K562 (cell line): ENCODE results near the gene AP1B1. TPM values are rescaled to one million over a fixed set of nuclear protein-coding genes. Genes with fewer than 3 reads are reported as not detected.

ENCODE experiments used
- ATF1 ChIP-seq, 2 experiments: fragments of 450-650 bp in 1 of 2; IDR thresholded peaks; 2 replicates each; pipeline ENCODE4 v1.6.1; 2016; ENCODE audit warnings: missing compliant biosample characterization in 1 of 2, missing genetic modification characterization in 1 of 2
- BCL6 ChIP-seq: fragments of 250-450 bp; sonication (Bioruptor Pico); IDR thresholded peaks from 2 replicates; pipeline ENCODE4 v1.4.0; 2020
- HMGN3 ChIP-seq: IDR thresholded peaks from 2 replicates; pipeline ENCODE4 v1.6.1; 2011; ENCODE audit warnings: borderline replicate concordance, low read depth, mild to moderate bottlenecking, mixed read lengths, low read length; ENCODE audit not compliant: insufficient read length; ENCODE audit errors: extremely low read depth
- MTA2 ChIP-seq: fragments of 450-650 bp; IDR thresholded peaks from 2 replicates; pipeline ENCODE4 v1.6.1; 2016; ENCODE audit warnings: low read depth
- MTA3 ChIP-seq: fragments of 450-650 bp; formaldehyde crosslinking; IDR thresholded peaks from 2 replicates; pipeline ENCODE4 v1.6.1; 2017; ENCODE audit warnings: mild to moderate bottlenecking, borderline replicate concordance
- PCBP1 ChIP-seq: fragments of 200-400 bp; formaldehyde crosslinking; IDR thresholded peaks from 2 replicates; pipeline ENCODE4 v1.6.1; 2018; ENCODE audit warnings: mild to moderate bottlenecking, low read depth, low read length; ENCODE audit not compliant: poor library complexity, severe bottlenecking
- PHF8 ChIP-seq: fragments of 200-600 bp; sonication (generic); IDR thresholded peaks from 2 replicates; pipeline ENCODE4 v1.6.1; 2012; ENCODE audit warnings: mixed run types, mild to moderate bottlenecking, inconsistent platforms, low read length, moderate library complexity, borderline replicate concordance
- POLR3G ChIP-seq: IDR thresholded peaks from 2 replicates; pipeline ENCODE4 v1.6.1; 2011; ENCODE audit not compliant: insufficient read length, insufficient replicate concordance; ENCODE audit errors: extremely low read depth
- SAP30 ChIP-seq: fragments of 200-600 bp; sonication (generic); IDR thresholded peaks from 2 replicates; pipeline ENCODE4 v1.6.1; 2012; ENCODE audit warnings: borderline replicate concordance, low read depth, mild to moderate bottlenecking, moderate library complexity, low read length, control low read depth, inconsistent platforms; ENCODE audit not compliant: insufficient read depth, poor library complexity, severe bottlenecking
- SMC3 ChIP-seq: conservative IDR thresholded peaks from 2 replicates; pipeline ENCODE4 v1.6.1; 2011; ENCODE audit warnings: low read depth, low read length, improper control_type of control experiment; ENCODE audit not compliant: insufficient read depth
- ZFX ChIP-seq: sonication (generic); formaldehyde crosslinking; IDR thresholded peaks from 2 replicates; pipeline ENCODE4 v1.8.0; 2022; ENCODE audit warnings: mild to moderate bottlenecking, missing genetic modification reagents, moderate library complexity
- ZNF395 ChIP-seq: fragments of 200-800 bp; sonication (Bioruptor generic); IDR thresholded peaks from 2 replicates; pipeline ENCODE4 v1.6.1; 2017; ENCODE audit warnings: missing genetic modification characterization, missing compliant biosample characterization
- ZNF717 ChIP-seq: fragments of 250-450 bp; sonication (Bioruptor Pico); IDR thresholded peaks from 2 replicates; pipeline ENCODE4 v1.5.0; 2021
- polyA plus RNA-seq, 8 experiments: library from polyadenylated mRNA; depleted of rRNA in 4 of 8; stranded (reverse) in 5 of 8; unstranded in 3 of 8; fragments of >200 nt; fragmentation: Nextera tagmentation in 2 of 8; fragmentation: Illumina TruSeq in 1 of 8; extraction: Ambion mirVana in 2 of 8; extraction: Trizol in 1 of 8; gene quantifications; 2 replicates each; pipeline versions ENCODE4 v1.2.1 to v1.2.3, GENCODE V29; 2011 to 2014; ENCODE audit warnings: inconsistent platforms in 1 of 8, missing spikeins in 1 of 8
- total RNA-seq, 7 experiments: library from RNA; depleted of rRNA in 6 of 7; stranded (reverse); fragments of >200 nt in 6 of 7; fragmentation: Illumina TruSeq in 2 of 7; extraction: Trizol in 2 of 7; gene quantifications; 2 replicates each; pipeline versions ENCODE4 v1.2.1 to v1.2.3, GENCODE V29; 2011 to 2021; ENCODE audit warnings: low replicate concordance in 1 of 7
- TF ChIP-seq, protein P1 (sequence below): IDR thresholded peaks from 2 replicates; pipeline ENCODE4 v1.6.1; 2012; ENCODE audit warnings: low read depth, low read length, improper control_type of control experiment, borderline replicate concordance
- TF ChIP-seq, protein P2 (sequence below): fragments of 250-450 bp; sonication (Bioruptor Pico); IDR thresholded peaks from 2 replicates; pipeline ENCODE4 v1.8.0; 2022; ENCODE audit warnings: moderate library complexity, mild to moderate bottlenecking, inconsistent platforms
- TF ChIP-seq, protein P3 (sequence below): fragments of 250-450 bp; sonication (Bioruptor Pico); IDR thresholded peaks from 2 replicates; pipeline ENCODE4 v1.8.0; 2021; ENCODE audit warnings: moderate library complexity, mild to moderate bottlenecking, inconsistent platforms
- TF ChIP-seq, protein P4 (sequence below): sonication (generic); formaldehyde crosslinking; IDR thresholded peaks from 2 replicates; pipeline ENCODE4 v1.8.0; 2022; ENCODE audit warnings: mild to moderate bottlenecking, missing genetic modification reagents, borderline replicate concordance
- TF ChIP-seq, protein P5 (sequence below): sonication (generic); formaldehyde crosslinking; IDR thresholded peaks from 2 replicates; pipeline ENCODE4 v1.9.0; 2022; ENCODE audit warnings: mild to moderate bottlenecking, missing genetic modification reagents

The AP1B1 gene
- total and polyA plus RNA-seq, 9 of the 15 experiments (the other 6 are each of a cell fraction or from before 2014, with no cell fraction given) = 1.2 to 60.9 (median 30.1) TPM

DNA sequence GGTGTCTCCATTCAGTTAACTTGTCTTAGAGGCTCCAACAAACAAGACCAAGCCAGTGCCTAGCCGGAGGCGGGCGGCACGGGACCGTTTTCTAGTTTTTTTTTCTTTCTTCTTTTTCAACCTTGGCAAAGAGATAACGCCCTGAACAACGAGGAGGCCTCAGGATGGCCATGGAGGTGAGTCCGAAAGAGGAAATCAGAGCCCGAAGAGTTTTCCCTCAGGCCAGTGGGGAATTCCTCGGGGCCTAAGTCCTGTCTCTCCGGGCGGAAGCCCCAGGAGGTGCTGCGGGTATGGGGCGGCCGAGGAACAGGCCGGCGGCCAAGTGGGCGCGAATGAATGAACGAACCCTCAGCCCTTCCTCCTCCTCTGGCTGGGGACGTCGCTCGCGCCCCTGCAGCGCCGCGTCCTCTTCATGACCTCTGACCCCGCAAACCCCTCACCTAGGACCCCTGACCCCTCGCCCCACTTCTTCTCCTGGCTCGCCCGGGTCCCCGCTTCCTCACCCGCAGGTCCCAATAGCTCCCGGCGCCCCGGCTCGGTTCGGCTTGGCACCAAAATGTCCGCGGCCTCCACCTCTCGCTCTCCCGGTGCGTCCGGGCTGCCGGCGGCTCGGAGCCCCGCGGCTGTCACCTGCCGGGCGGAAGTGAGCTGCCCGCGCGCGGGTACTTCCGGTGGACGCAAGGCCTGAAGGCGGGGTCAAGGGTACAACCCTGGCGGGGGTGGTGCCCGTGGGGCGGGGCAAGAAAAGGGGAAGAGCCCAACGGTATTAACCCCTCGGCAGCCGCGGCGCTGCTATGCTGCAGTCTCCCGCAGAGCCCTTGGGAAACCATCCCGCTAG, at the start of gene AP1B1 (continued):
- TF ChIP-seq ATF1 (CRISPR knock-in tag; IDR thresholded peaks at IDR 0.05) (no peak), ATF1 (tag; IDR thresholded peaks at IDR 0.05) (peak; percentile 45), ZFX (CRISPR knock-in tag) (peak; percentile 75), SMC3 (no peak), ZNF395 (CRISPR knock-in tag) (no peak), MTA3 (0 out of 2 replicates have a peak, but pooled peaks have one; percentile 37), ZNF717 (CRISPR knock-in tag) (no peak), BCL6 (CRISPR knock-in tag) (no peak), POLR3G (no peak), MTA2 (0 out of 2 replicates have a peak, but pooled peaks have one; percentile 4), SAP30 (peak; percentile 87), PHF8 (peak; percentile 76), HMGN3 (peak; percentile 32), PCBP1 (peak; percentile 65)
- TF ChIP-seq, protein P1, sequence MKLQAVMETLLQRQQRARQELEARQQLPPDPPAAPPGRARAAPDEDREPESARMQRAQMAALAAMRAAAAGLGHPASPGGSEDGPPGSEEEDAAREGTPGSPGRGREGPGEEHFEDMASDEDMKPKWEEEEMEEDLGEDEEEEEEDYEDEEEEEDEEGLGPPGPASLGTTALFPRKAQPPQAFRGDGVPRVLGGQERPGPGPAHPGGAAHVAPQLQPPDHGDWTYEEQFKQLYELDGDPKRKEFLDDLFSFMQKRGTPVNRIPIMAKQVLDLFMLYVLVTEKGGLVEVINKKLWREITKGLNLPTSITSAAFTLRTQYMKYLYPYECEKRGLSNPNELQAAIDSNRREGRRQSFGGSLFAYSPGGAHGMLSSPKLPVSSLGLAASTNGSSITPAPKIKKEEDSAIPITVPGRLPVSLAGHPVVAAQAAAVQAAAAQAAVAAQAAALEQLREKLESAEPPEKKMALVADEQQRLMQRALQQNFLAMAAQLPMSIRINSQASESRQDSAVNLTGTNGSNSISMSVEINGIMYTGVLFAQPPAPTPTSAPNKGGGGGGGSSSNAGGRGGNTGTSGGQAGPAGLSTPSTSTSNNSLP = no peak
- TF ChIP-seq, protein P2, sequence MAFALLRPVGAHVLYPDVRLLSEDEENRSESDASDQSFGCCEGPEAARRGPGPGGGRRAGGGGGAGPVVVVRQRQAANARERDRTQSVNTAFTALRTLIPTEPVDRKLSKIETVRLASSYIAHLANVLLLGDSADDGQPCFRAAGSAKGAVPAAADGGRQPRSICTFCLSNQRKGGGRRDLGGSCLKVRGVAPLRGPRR (CRISPR knock-in tag) = no peak
- TF ChIP-seq, protein P3, sequence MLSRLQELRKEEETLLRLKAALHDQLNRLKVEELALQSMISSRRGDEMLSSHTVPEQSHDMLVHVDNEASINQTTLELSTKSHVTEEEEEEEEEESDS (CRISPR knock-in tag) = no peak
- TF ChIP-seq, protein P4, sequence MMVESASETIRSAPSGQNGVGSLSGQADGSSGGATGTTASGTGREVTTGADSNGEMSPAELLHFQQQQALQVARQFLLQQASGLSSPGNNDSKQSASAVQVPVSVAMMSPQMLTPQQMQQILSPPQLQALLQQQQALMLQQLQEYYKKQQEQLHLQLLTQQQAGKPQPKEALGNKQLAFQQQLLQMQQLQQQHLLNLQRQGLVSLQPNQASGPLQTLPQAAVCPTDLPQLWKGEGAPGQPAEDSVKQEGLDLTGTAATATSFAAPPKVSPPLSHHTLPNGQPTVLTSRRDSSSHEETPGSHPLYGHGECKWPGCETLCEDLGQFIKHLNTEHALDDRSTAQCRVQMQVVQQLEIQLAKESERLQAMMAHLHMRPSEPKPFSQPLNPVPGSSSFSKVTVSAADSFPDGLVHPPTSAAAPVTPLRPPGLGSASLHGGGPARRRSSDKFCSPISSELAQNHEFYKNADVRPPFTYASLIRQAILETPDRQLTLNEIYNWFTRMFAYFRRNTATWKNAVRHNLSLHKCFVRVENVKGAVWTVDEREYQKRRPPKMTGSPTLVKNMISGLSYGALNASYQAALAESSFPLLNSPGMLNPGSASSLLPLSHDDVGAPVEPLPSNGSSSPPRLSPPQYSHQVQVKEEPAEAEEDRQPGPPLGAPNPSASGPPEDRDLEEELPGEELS (CRISPR knock-in tag) = no peak
- TF ChIP-seq, protein P5, sequence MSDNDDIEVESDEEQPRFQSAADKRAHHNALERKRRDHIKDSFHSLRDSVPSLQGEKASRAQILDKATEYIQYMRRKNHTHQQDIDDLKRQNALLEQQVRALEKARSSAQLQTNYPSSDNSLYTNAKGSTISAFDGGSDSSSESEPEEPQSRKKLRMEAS (CRISPR knock-in tag) = no peak
